HepG2 (cell line): ENCODE measurements around the gene JHY. TPM values are rescaled to one million over a fixed set of nuclear protein-coding genes. Genes with fewer than 3 reads are reported as not detected.

Experiments used
- ATAC-seq: fragments of 200-7000 bp; cut with Tn5 transposase; 3 replicates; pipeline ENCODE4 v1.9.1; 2020; ENCODE audit warnings: mild to moderate bottlenecking, moderate library complexity
- BruUV-seq: library from RNA; stranded (reverse); fragments of 400-500 nt; replicated peaks from 2 replicates; lab custom pipeline; 2021; lab: Mats Ljungman, UMichigan
- CTCF ChIA-PET: fragments of 300-600 bp; formaldehyde crosslinking; extraction: SDS; loops from one replicate; lab custom pipeline; 2021; ENCODE audit warnings: low total read pairs, inconsistent platforms, low intra/inter-chr PET ratio; lab: Yijun Ruan, JAX
- POLR2A ChIA-PET: fragments of 350-600 bp; sonication (Branson Sonifier 250); formaldehyde crosslinking; loops from one replicate; lab custom pipeline; 2020; ENCODE audit warnings: antibody characterized with exemption, inconsistent platforms; lab: Yijun Ruan, JAX
- DNase-seq: peaks from one replicate; pipeline ENCODE4 v3.0.0-alpha.2; 2015; ENCODE audit warnings: low spot score
- FAIRE-seq: peaks from 3 replicates; lab custom pipeline; 2011; peaks lifted over from hg19 to GRCh38; lab: Jason Lieb, UNC
- H2AFZ ChIP-seq: one replicate; pipeline ENCODE4 v1.6.1; 2011; ENCODE audit warnings: low read length, inconsistent platforms
- H3K27ac ChIP-seq: fragments of 300-600 bp; 3 replicates; pipeline ENCODE4 v1.8.0; 2011; ENCODE audit warnings: mixed run types, mild to moderate bottlenecking, mixed read lengths, low read length, inconsistent platforms; ENCODE audit not compliant: insufficient read depth; ENCODE audit errors: extremely low read length
- H3K27me3 ChIP-seq, 2 experiments: fragments of 200-600 bp in 1 of 2; 2 replicates in 1 of 2; 3 replicates in 1 of 2; pipeline versions ENCODE4 v1.6.0 to v1.8.0; 2011; ENCODE audit warnings: low read length in 2 of 2, mild to moderate bottlenecking in 2 of 2, moderate library complexity in 2 of 2, inconsistent platforms in 1 of 2; ENCODE audit not compliant: insufficient read depth in 2 of 2, control insufficient read depth in 1 of 2
- H3K36me3 ChIP-seq, 2 experiments: fragments of 200-600 bp in 1 of 2; replicated peaks in 1 of 2; 2 replicates in 1 of 2; 3 replicates in 1 of 2; pipeline versions ENCODE4 v1.5.1 to v1.8.0; 2011; ENCODE audit warnings: low read length in 2 of 2, inconsistent platforms in 1 of 2; ENCODE audit not compliant: insufficient read depth in 2 of 2, control insufficient read depth in 1 of 2
- H3K4me1 ChIP-seq: 2 replicates; pipeline ENCODE4 v1.5.1; 2012; ENCODE audit warnings: low read length, inconsistent platforms; ENCODE audit not compliant: insufficient read depth
- H3K4me2 ChIP-seq: 2 replicates; pipeline ENCODE4 v1.6.0; 2011; ENCODE audit warnings: low read depth, low read length, inconsistent platforms
- H3K4me3 ChIP-seq, 3 experiments: fragments of 200-600 bp in 1 of 3; sonication (generic), shearing (Covaris generic) in 1 of 3; replicated peaks in 1 of 3; 2 replicates each; pipeline ENCODE4 v1.5.1; 2011 to 2016; ENCODE audit warnings: low read length in 3 of 3, inconsistent platforms in 2 of 3, low read depth in 2 of 3, mild to moderate bottlenecking in 2 of 3, control low read depth in 1 of 3, mixed read lengths in 1 of 3; ENCODE audit not compliant: insufficient read depth in 1 of 3
- H3K79me2 ChIP-seq: one replicate; pipeline ENCODE4 v1.6.1; 2011; ENCODE audit warnings: low read length, inconsistent platforms; ENCODE audit not compliant: insufficient read depth
- H3K9ac ChIP-seq: 2 replicates; pipeline ENCODE4 v1.6.0; 2011; ENCODE audit warnings: mild to moderate bottlenecking, low read depth, low read length, inconsistent platforms; ENCODE audit not compliant: insufficient read depth
- H3K9me3 ChIP-seq: 2 replicates; pipeline ENCODE4 v1.5.1; 2012; ENCODE audit warnings: mild to moderate bottlenecking, low read length
- H4K20me1 ChIP-seq: 2 replicates; pipeline ENCODE4 v1.6.0; 2011; ENCODE audit warnings: inconsistent platforms, mild to moderate bottlenecking, low read length, moderate library complexity; ENCODE audit not compliant: insufficient read depth
- ARNTL ChIP-seq: sonication (generic); formaldehyde crosslinking; IDR thresholded peaks from 2 replicates; pipeline ENCODE4 v1.4.0; 2020; ENCODE audit warnings: mild to moderate bottlenecking, missing genetic modification reagents
- CEBPB ChIP-seq: IDR thresholded peaks from 2 replicates; pipeline ENCODE4 v1.6.1; 2011; ENCODE audit warnings: low read depth, low read length, improper control_type of control experiment, borderline replicate concordance
- IKZF4 ChIP-seq: sonication (generic); formaldehyde crosslinking; IDR thresholded peaks from 2 replicates; pipeline ENCODE4 v1.5.1; 2020; ENCODE audit warnings: borderline replicate concordance, mild to moderate bottlenecking, low read depth, missing genetic modification reagents; ENCODE audit errors: not compliant biosample characterization
- IRF1 ChIP-seq: sonication (generic); formaldehyde crosslinking; IDR thresholded peaks from 2 replicates; pipeline ENCODE4 v1.4.0; 2020; ENCODE audit warnings: low read depth, mild to moderate bottlenecking, missing genetic modification reagents
- JARID2 ChIP-seq: sonication (generic); formaldehyde crosslinking; IDR thresholded peaks from 2 replicates; pipeline ENCODE4 v1.8.1; 2023; ENCODE audit warnings: missing genetic modification reagents, inconsistent platforms; ENCODE audit not compliant: insufficient replicate concordance
- MAF1 ChIP-seq: sonication (generic); formaldehyde crosslinking; IDR thresholded peaks from 2 replicates; pipeline ENCODE4 v1.5.0; 2020; ENCODE audit warnings: missing genetic modification reagents, borderline replicate concordance
- MAFF ChIP-seq: IDR thresholded peaks from 2 replicates; pipeline ENCODE4 v1.6.1; 2011; ENCODE audit warnings: low read depth, low read length, improper control_type of control experiment
- MTA1 ChIP-seq: sonication (generic); formaldehyde crosslinking; IDR thresholded peaks from 2 replicates; pipeline ENCODE4 v1.4.0; 2020; ENCODE audit warnings: missing genetic modification reagents, mild to moderate bottlenecking, borderline replicate concordance
- SMYD3 ChIP-seq: sonication (generic); formaldehyde crosslinking; IDR thresholded peaks from 2 replicates; pipeline ENCODE4 v1.8.1; 2023; ENCODE audit warnings: mild to moderate bottlenecking, missing genetic modification reagents
- TBP ChIP-seq: sonication (generic); formaldehyde crosslinking; IDR thresholded peaks from 2 replicates; pipeline ENCODE4 v1.5.0; 2020; ENCODE audit warnings: missing genetic modification reagents
- ZFP36L2 ChIP-seq: sonication (generic); formaldehyde crosslinking; IDR thresholded peaks from 2 replicates; pipeline ENCODE4 v1.4.0; 2020; ENCODE audit warnings: missing genetic modification reagents
- ZNF563 ChIP-seq: sonication (generic); formaldehyde crosslinking; IDR thresholded peaks from 2 replicates; pipeline ENCODE4 v1.8.0; 2022; ENCODE audit warnings: mild to moderate bottlenecking, moderate library complexity, missing genetic modification reagents
- ZNF609 ChIP-seq: sonication (generic); formaldehyde crosslinking; IDR thresholded peaks from 2 replicates; pipeline ENCODE4 v1.4.0; 2020; ENCODE audit warnings: mild to moderate bottlenecking, missing genetic modification reagents, borderline replicate concordance
- ZNF761 ChIP-seq: sonication (generic); formaldehyde crosslinking; conservative IDR thresholded peaks from 2 replicates; pipeline ENCODE4 v1.4.0; 2020; ENCODE audit warnings: mild to moderate bottlenecking, missing genetic modification reagents
- WGBS: methylation state at CpG from one replicate; pipeline ENCODE4 v1.1.6; 2017; ENCODE audit warnings: low lambda C conversion rate; 5-methylcytosine and 5-hydroxymethylcytosine counted together
- in situ Hi-C: cut with HindIII; loops from 2 replicates; pipeline ENCODE4 v1.10.0; 2017; ENCODE audit warnings: low pct_unique_long_range_greater_than_20kb; ENCODE audit not compliant: extremely low pct_ligation_motif_present
- intact Hi-C: fragments of 100-400 bp; cut with micrococcal nuclease; formaldehyde crosslinking; loops from one replicate; pipeline ENCODE4 v1.10.0; 2022; ENCODE audit not compliant: unreplicated experiment
- polyA plus RNA-seq, 8 experiments: library from polyadenylated mRNA; depleted of rRNA in 3 of 8; stranded (reverse) in 7 of 8; unstranded in 1 of 8; fragments of >200 nt; fragmentation: Illumina TruSeq in 4 of 8; extraction: Trizol in 4 of 8; gene quantifications; 2 replicates each; pipeline versions ENCODE4 v1.2.1 to v1.2.3, GENCODE V29; 2011 to 2016; ENCODE audit warnings: low read depth in 4 of 8, missing spikeins in 1 of 8, mixed read lengths in 1 of 8; ENCODE audit not compliant: insufficient read depth in 1 of 8
- total RNA-seq, 5 experiments: library from RNA; depleted of rRNA; stranded (reverse); fragments of >200 nt; fragmentation: Illumina TruSeq; extraction: Trizol; gene quantifications; 2 replicates each; pipeline ENCODE4 v1.2.3, GENCODE V29; 2016; ENCODE audit warnings: low read depth in 1 of 5

Gene JHY
- total and polyA plus RNA-seq, 2 of the 13 experiments (the other 11 are each of a cell fraction or from before 2014, with no cell fraction given), result not detected

- POLR2A ChIA-PET, result no interaction called here
- Histone ChIP-seq H3K9ac (no peak overlapping the region), H3K4me1 (no peaks in the 10 kb centered on the region), H3K36me3 (no peaks in the 10 kb centered on the region), H3K27ac (no peak overlapping the region)
- DNase-seq (no peak), ATAC-seq (no peak)
- no TSS peak for BruUV-seq
- intact Hi-C loops, result no loop called here
- TF ChIP-seq ZNF563 (no peak), MTA1 (CRISPR knock-in tag) (no peak), CEBPB (peak; percentile 45; the same call in 1 of the 2 replicates), IRF1 (CRISPR knock-in tag) (no peak), ZNF761 (CRISPR knock-in tag) (no peak)
- TF ChIP-seq, all 625 proteins: peak for 1
- Histone ChIP-seq H4K20me1 (no peaks in the 10 kb centered on the region), H3K9me3 (no peaks in the 10 kb centered on the region), H3K4me2 (no peak overlapping the region), H3K4me3 (no peak overlapping the region), H3K27me3 (peaks cover 0 to 25% of the 10 kb centered on the region in 2 experiments; a peak in 3 of 5 replicates), H2AFZ (no peak overlapping the region), H3K79me2 (no peaks in the 10 kb centered on the region)
- WGBS, result 4% methylated on average over 6 of the region's 6 CpGs
- FAIRE-seq, result no peak
- in situ Hi-C loops, result loop anchor here (10.0 kb wide), 1 partner anchor 155 kb away; no protein-coding TSS in a partner anchor
- CTCF ChIA-PET, result no interaction called here
Observed at GRCh38 chr11:122869622-122870021, 12.9 kb upstream of the JHY start.

- DNase-seq (no peak), FAIRE-seq (no peak), ATAC-seq (no peak)
- no peak overlapping the region for H2AFZ ChIP-seq
- intact Hi-C loops (no loop called here), in situ Hi-C loops (no loop called here)
- H3K79me2 ChIP-seq, result no peaks in the 10 kb centered on the region
- no peak overlapping the region for H3K27ac ChIP-seq
- ChIA-PET CTCF (no interaction called here), POLR2A (no interaction called here)
- no peak overlapping the region for H3K4me3 ChIP-seq
- WGBS, result 2% methylated on average over 4 of the region's 4 CpGs
- H3K9me3 ChIP-seq, result no peaks in the 10 kb centered on the region
- no peaks in the 10 kb centered on the region for H4K20me1 ChIP-seq
- H3K36me3 ChIP-seq, result no peaks in the 10 kb centered on the region
- no peak overlapping the region for H3K4me2 ChIP-seq
- BruUV-seq, result no TSS peak
- no peaks in the 10 kb centered on the region for H3K4me1 ChIP-seq
- peaks cover 0 to 21% of the 10 kb centered on the region in 2 experiments; a peak in 3 of 5 replicates for H3K27me3 ChIP-seq
- H3K9ac ChIP-seq, result no peak overlapping the region
- TF ChIP-seq ARNTL (CRISPR knock-in tag) (no peak), MAF1 (CRISPR knock-in tag) (no peak), MAFF (no peak), TBP (CRISPR knock-in tag) (no peak), ZFP36L2 (CRISPR knock-in tag) (no peak), SMYD3 (CRISPR knock-in tag) (no peak), ZNF609 (no peak), IKZF4 (CRISPR knock-in tag) (no peak), JARID2 (CRISPR knock-in tag) (no peak)
Observed at GRCh38 chr11:122871302-122871701, 11.3 kb upstream of the JHY start.
